Tibial nerve (tissue), 4 donors: Measurements from ENCODE around the gene PCNX2.

Source experiments
- CTCF ChIP-seq, 5 experiments: fragments of 200-600 bp in 3 of 5; fragments of 450-650 bp in 2 of 5; sonication (generic) in 3 of 5; IDR thresholded peaks; one replicate each; pipeline ENCODE4 v1.5.1; 2016 to 2019; ENCODE audit warnings: antibody characterized with exemption in 5 of 5, mild to moderate bottlenecking in 3 of 5, moderate library complexity in 2 of 5
- EP300 ChIP-seq, 2 donors: sonication (generic); formaldehyde crosslinking; IDR thresholded peaks; one replicate each; pipeline ENCODE4 v1.6.1; 2017; ENCODE audit warnings: antibody characterized with exemption in 2 of 2, mild to moderate bottlenecking in 1 of 2
- POLR2A ChIP-seq, 2 donors: fragments of 450-650 bp; IDR thresholded peaks; one replicate each; pipeline ENCODE4 v1.6.1; 2017; ENCODE audit warnings: antibody characterized with exemption in 2 of 2, mild to moderate bottlenecking in 2 of 2, moderate library complexity in 2 of 2

GRCh38 chr1:232956081-232956480, 339.4 kb downstream of the PCNX2 start:
- TF ChIP-seq EP300 (IDR thresholded peaks at IDR 0.05) (no peak), CTCF (IDR thresholded peaks at IDR 0.05) (no peak), POLR2A (IDR thresholded peaks at IDR 0.05) (no peak)
